Fibroblast of villous mesenchyme (primary cell): ENCODE measurements around the gene CEP112. TPM values are rescaled to one million over a fixed set of nuclear protein-coding genes. Genes with fewer than 3 reads are reported as not detected.

Experiments used
- DNase-seq: peaks from one replicate; pipeline ENCODE4 v3.0.0-alpha.2; 2010; ENCODE audit warnings: low read depth
- H3K4me3 ChIP-seq: 2 replicates; pipeline ENCODE4 v1.5.1; 2011; ENCODE audit warnings: low read depth, mild to moderate bottlenecking, low read length
- CTCF ChIP-seq: IDR thresholded peaks from 2 replicates; pipeline ENCODE4 v1.5.1; 2012; ENCODE audit warnings: low read depth, mild to moderate bottlenecking, low read length; ENCODE audit not compliant: insufficient read depth
- total RNA-seq: library from RNA; depleted of rRNA; stranded (reverse); fragments of >200 nt; gene quantifications from 2 replicates; pipeline ENCODE4 v1.2.3, GENCODE V29; 2012

Gene CEP112
- total RNA-seq, 1 donor = 10.8 TPM

GRCh38 chr17:65941356-65941899, 250.5 kb downstream of the CEP112 start:
- DNase-seq = no peak
- no peak overlapping the region for H3K4me3 ChIP-seq
- no peak for TF ChIP-seq CTCF

GRCh38 chr17:65936013-65936412, 255.9 kb downstream of the CEP112 start:
- no peak for DNase-seq
- no peak for TF ChIP-seq CTCF
- no peak overlapping the region for H3K4me3 ChIP-seq

GRCh38 chr17:65933290-65933689, 258.6 kb downstream of the CEP112 start:
- TF ChIP-seq CTCF = no peak
- H3K4me3 ChIP-seq = no peak overlapping the region
- no peak for DNase-seq

GRCh38 chr17:65931246-65932149, 260.4 kb downstream of the CEP112 start:
- no peak for TF ChIP-seq CTCF
- no peak for DNase-seq

GRCh38 chr17:65930140-65930730, 261.7 kb downstream of the CEP112 start:
- H3K4me3 ChIP-seq = no peak overlapping the region
- TF ChIP-seq CTCF = no peak
- no peak for DNase-seq

More at GRCh38 chr17:65931246-65932149, 260.4 kb downstream of the CEP112 start:
- no peak overlapping the region for H3K4me3 ChIP-seq

- TF ChIP-seq CTCF = no peak
- DNase-seq = no peak
Observed at GRCh38 chr17:65926599-65926998, 265.3 kb downstream of the CEP112 start.

More at GRCh38 chr17:65926599-65926998, 265.3 kb downstream of the CEP112 start:
- H3K4me3 ChIP-seq = no peak overlapping the region
